Measurements from ENCODE around the gene UBE4A. TPM values are rescaled to one million over a fixed set of nuclear protein-coding genes. Genes with fewer than 3 reads are reported as not detected.

UBE4A gene
- polyA plus RNA-seq, 1 donor (not counting 4 experiments of a cell fraction or from before 2014, with no cell fraction given) = 19.5 TPM

- FAIRE-seq (no peak), DNase-seq (ENCODE audit: low read depth, low spot score) (no peak)
- peaks cover 9% of the 10 kb centered on the region for H3K27me3 ChIP-seq (ENCODE audit: control insufficient read depth, extremely low read depth, insufficient read depth, low read length)
- dilution Hi-C loops (cut with MboI; ENCODE audit: extremely low pct_ligation_motif_present, low sequenced_read_pairs) = no loop called here
- H3K79me2 ChIP-seq (ENCODE audit: control insufficient read depth, insufficient read depth, low read length) = no peaks in the 10 kb centered on the region
- no peaks in the 10 kb centered on the region for H4K20me1 ChIP-seq (ENCODE audit: control insufficient read depth, extremely low read depth, insufficient read depth, low read length)
- H3K9me1 ChIP-seq (ENCODE audit: control insufficient read depth, extremely low read depth, insufficient read depth, low read length) = no peaks in the 10 kb centered on the region
- H3K9ac ChIP-seq (ENCODE audit: control insufficient read depth, extremely low read depth, insufficient read depth, low read length) = no peak overlapping the region
- TF ChIP-seq CTCF (optimal IDR thresholded peaks at IDR 0.05 in 1 of 3, IDR thresholded peaks at IDR 0.05 in 1 of 3, conservative IDR thresholded peaks at IDR 0.05 in 1 of 3; ENCODE audit: extremely low read depth in 1 of 3, insufficient read depth in 2 of 3, low read length in 3 of 3) (no peak), EZH2 (IDR thresholded peaks at IDR 0.05; ENCODE audit: low read length) (no peak)
- no peak overlapping the region for H3K4me3 ChIP-seq (ENCODE audit: control insufficient read depth in 2 of 3, extremely low read depth in 1 of 3, insufficient read depth in 2 of 3, low read depth in 1 of 3, low read length in 3 of 3)
- no peak overlapping the region for H2AFZ ChIP-seq (ENCODE audit: control insufficient read depth, low read length)
- no peaks in the 10 kb centered on the region for H3K36me3 ChIP-seq (ENCODE audit: control insufficient read depth in 2 of 2, extremely low read depth in 1 of 2, insufficient read depth in 2 of 2, low read length in 2 of 2)
- no peak overlapping the region for H3K4me2 ChIP-seq (ENCODE audit: control insufficient read depth, extremely low read depth, insufficient read depth, low read depth, low read length)
- peaks cover 7% of the 10 kb centered on the region for H3K4me1 ChIP-seq (ENCODE audit: control insufficient read depth, extremely low read depth, insufficient read depth, low read length)
- H3K27ac ChIP-seq (ENCODE audit: control insufficient read depth, insufficient read depth, low read length) = no peak overlapping the region
- H3K9me3 ChIP-seq (ENCODE audit: control insufficient read depth, low read depth, low read length) = no peaks in the 10 kb centered on the region
Measured at GRCh38 chr11:118343248-118343647, 16.2 kb upstream of the UBE4A start.

DNA sequence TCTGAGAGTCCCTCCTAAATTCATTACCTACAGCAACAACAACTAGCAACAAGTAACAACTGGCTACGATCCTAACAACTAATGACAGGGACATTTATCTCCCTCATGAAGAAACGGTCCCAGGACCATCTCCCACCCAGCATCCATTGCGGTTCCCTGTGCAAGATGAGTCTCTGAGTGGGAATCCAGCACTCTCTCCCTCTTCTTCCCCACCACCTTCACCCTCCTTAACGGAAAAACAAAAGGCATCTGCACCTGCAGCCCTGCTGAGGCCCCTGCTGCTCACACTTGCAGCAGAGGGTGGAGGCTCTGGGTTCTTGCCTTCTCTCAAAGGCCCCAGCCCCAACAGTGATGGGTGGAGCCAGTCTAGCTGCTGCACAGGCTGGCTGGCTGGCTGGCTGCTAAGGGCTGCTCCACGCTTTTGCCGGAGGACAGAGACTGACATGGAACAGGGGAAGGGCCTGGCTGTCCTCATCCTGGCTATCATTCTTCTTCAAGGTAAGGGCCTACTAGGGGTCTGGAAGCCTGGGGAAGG, 15.4 kb upstream of the UBE4A start, which contains the start of gene CD3G:
CD3G (plus strand) TSS at position 364 of the 535 bp plus-strand sequence; CDS start at position 444, 80 bp downstream.
- dilution Hi-C loops (cut with MboI; ENCODE audit: extremely low pct_ligation_motif_present, low sequenced_read_pairs) = no loop called here
- H2AFZ ChIP-seq (ENCODE audit: control insufficient read depth, low read length) = no peak within 1 kb of the TSS
- H3K9me3 ChIP-seq (ENCODE audit: control insufficient read depth, low read depth, low read length) = no peaks in the 10 kb centered on the region
- H3K79me2 ChIP-seq (ENCODE audit: control insufficient read depth, insufficient read depth, low read length) = no peaks in the 10 kb centered on the region
- no peak within 1 kb of the TSS for H3K4me3 ChIP-seq (ENCODE audit: control insufficient read depth in 2 of 3, extremely low read depth in 1 of 3, insufficient read depth in 2 of 3, low read depth in 1 of 3, low read length in 3 of 3)
- no peaks in the 10 kb centered on the region for H3K36me3 ChIP-seq (ENCODE audit: control insufficient read depth in 2 of 2, extremely low read depth in 1 of 2, insufficient read depth in 2 of 2, low read length in 2 of 2)
- no peak within 1 kb of the TSS for H3K9ac ChIP-seq (ENCODE audit: control insufficient read depth, extremely low read depth, insufficient read depth, low read length)
- peaks cover 13% of the 10 kb centered on the region for H3K27me3 ChIP-seq (ENCODE audit: control insufficient read depth, extremely low read depth, insufficient read depth, low read length)
- no peaks in the 10 kb centered on the region for H3K9me1 ChIP-seq (ENCODE audit: control insufficient read depth, extremely low read depth, insufficient read depth, low read length)
- H4K20me1 ChIP-seq (ENCODE audit: control insufficient read depth, extremely low read depth, insufficient read depth, low read length) = no peaks in the 10 kb centered on the region
- no peak for TF ChIP-seq EZH2 (IDR thresholded peaks at IDR 0.05; ENCODE audit: low read length)
- TF ChIP-seq CTCF (optimal IDR thresholded peaks at IDR 0.05 in 1 of 3, IDR thresholded peaks at IDR 0.05 in 1 of 3, conservative IDR thresholded peaks at IDR 0.05 in 1 of 3; ENCODE audit: extremely low read depth in 1 of 3, insufficient read depth in 2 of 3, low read length in 3 of 3) = no peak
- peaks cover under 1% of the 10 kb centered on the region for H3K4me1 ChIP-seq (ENCODE audit: control insufficient read depth, extremely low read depth, insufficient read depth, low read length)
- no peak within 1 kb of the TSS for H3K4me2 ChIP-seq (ENCODE audit: control insufficient read depth, extremely low read depth, insufficient read depth, low read depth, low read length)
- no peak within 1 kb of the TSS for H3K27ac ChIP-seq (ENCODE audit: control insufficient read depth, insufficient read depth, low read length)
- DNase-seq (ENCODE audit: low read depth, low spot score) (no peak), FAIRE-seq (no peak)

Measured in keratinocyte (primary cell).